Panc1 (cell line): ENCODE measurements around the gene MOGAT3. TPM values are rescaled to one million over a fixed set of nuclear protein-coding genes. Genes with fewer than 3 reads are reported as not detected.

Experiments
- ATAC-seq: fragments of 200-7000 bp; cut with Tn5 transposase; 2 replicates; pipeline ENCODE4 v1.9.1; 2020; ENCODE audit warnings: mild to moderate bottlenecking, moderate library complexity
- BruUV-seq: library from RNA; stranded (reverse); fragments of 400-500 nt; replicated peaks from 2 replicates; lab custom pipeline; 2021; lab: Mats Ljungman, UMichigan
- CTCF ChIA-PET: fragments of 300-600 bp; sonication (Branson Sonifier 250); formaldehyde crosslinking; loops from one replicate; lab custom pipeline; 2022; ENCODE audit warnings: antibody characterized with exemption; lab: Charles Lee
- POLR2A ChIA-PET: fragments of 300-600 bp; sonication (Branson Sonifier 250); formaldehyde crosslinking; loops from one replicate; lab custom pipeline; 2022; ENCODE audit warnings: antibody characterized with exemption; lab: Charles Lee
- DNase-seq: peaks from one replicate; pipeline ENCODE4 v3.0.0-alpha.2; 2010; ENCODE audit warnings: low read depth, low spot score
- H3K27ac ChIP-seq: 2 replicates; pipeline ENCODE4 v1.5.1; 2011; ENCODE audit warnings: mild to moderate bottlenecking, low read length, inconsistent platforms
- H3K27me3 ChIP-seq: fragments of 200-500 bp; sonication (Bioruptor generic); 2 replicates; pipeline ENCODE4 v1.6.0; 2014; ENCODE audit warnings: low read length, inconsistent platforms; ENCODE audit not compliant: control insufficient read depth, insufficient read depth
- H3K36me3 ChIP-seq: fragments of 200-500 bp; sonication (Bioruptor generic); 2 replicates; pipeline ENCODE4 v1.5.1; 2014; ENCODE audit warnings: inconsistent platforms, mild to moderate bottlenecking, low read length, moderate library complexity; ENCODE audit not compliant: control insufficient read depth, insufficient read depth
- H3K4me1 ChIP-seq: 2 replicates; pipeline ENCODE4 v1.5.1; 2011; ENCODE audit warnings: inconsistent platforms, mild to moderate bottlenecking, low read length, moderate library complexity; ENCODE audit not compliant: control insufficient read depth, insufficient read depth
- H3K4me3 ChIP-seq, 2 experiments: 2 replicates each; pipeline ENCODE4 v1.5.1; 2011 to 2012; ENCODE audit warnings: low read depth in 2 of 2, low read length in 2 of 2, mild to moderate bottlenecking in 2 of 2, inconsistent platforms in 1 of 2, moderate library complexity in 1 of 2
- H3K9me3 ChIP-seq: fragments of 200-500 bp; sonication (Bioruptor generic); 2 replicates; pipeline ENCODE4 v1.5.1; 2014; ENCODE audit warnings: low read depth, mild to moderate bottlenecking, inconsistent platforms, low read length, moderate library complexity; ENCODE audit not compliant: control insufficient read depth, insufficient read depth
- POLR2AphosphoS5 ChIP-seq: IDR thresholded peaks from 2 replicates; pipeline ENCODE4 v1.6.1; 2012; ENCODE audit warnings: mild to moderate bottlenecking, low read depth, low read length, moderate library complexity
- REST ChIP-seq, 2 experiments: IDR thresholded peaks; 2 replicates each; pipeline ENCODE4 v1.6.1; 2011 to 2012; ENCODE audit warnings: low read depth in 2 of 2, control low read depth in 1 of 2, low read length in 1 of 2, mild to moderate bottlenecking in 1 of 2, moderate library complexity in 1 of 2; ENCODE audit not compliant: insufficient read depth in 1 of 2
- SIN3A ChIP-seq: IDR thresholded peaks from 2 replicates; pipeline ENCODE4 v1.6.1; 2012; ENCODE audit warnings: low read depth, mild to moderate bottlenecking, low read length, moderate library complexity, borderline replicate concordance; ENCODE audit not compliant: insufficient read depth
- TCF7L2 ChIP-seq: IDR thresholded peaks from 2 replicates; pipeline ENCODE4 v1.6.1; 2011; ENCODE audit warnings: mild to moderate bottlenecking, low read depth, low read length, inconsistent platforms
- in situ Hi-C: cut with HindIII; loops from 2 replicates; pipeline ENCODE4 v1.10.0; 2016; ENCODE audit warnings: low sequenced_read_pairs, low pct_unique_long_range_greater_than_20kb
- intact Hi-C: fragments of 100-400 bp; cut with micrococcal nuclease; formaldehyde crosslinking; loops from one replicate; pipeline ENCODE4 v1.10.0; 2022; ENCODE audit not compliant: unreplicated experiment
- total RNA-seq: library from RNA; stranded (reverse); gene quantifications from one replicate; pipeline ENCODE4 v1.2.1, GENCODE V29; 2021; ENCODE audit not compliant: unreplicated experiment
- TF ChIP-seq, protein P1 (sequence below): fragments of 450-650 bp; IDR thresholded peaks from 2 replicates; pipeline ENCODE4 v1.5.1; 2017; ENCODE audit warnings: mild to moderate bottlenecking

The MOGAT3 gene
- total RNA-seq, 1 experiment from 2014 or later, result 0.23 TPM

DNA sequence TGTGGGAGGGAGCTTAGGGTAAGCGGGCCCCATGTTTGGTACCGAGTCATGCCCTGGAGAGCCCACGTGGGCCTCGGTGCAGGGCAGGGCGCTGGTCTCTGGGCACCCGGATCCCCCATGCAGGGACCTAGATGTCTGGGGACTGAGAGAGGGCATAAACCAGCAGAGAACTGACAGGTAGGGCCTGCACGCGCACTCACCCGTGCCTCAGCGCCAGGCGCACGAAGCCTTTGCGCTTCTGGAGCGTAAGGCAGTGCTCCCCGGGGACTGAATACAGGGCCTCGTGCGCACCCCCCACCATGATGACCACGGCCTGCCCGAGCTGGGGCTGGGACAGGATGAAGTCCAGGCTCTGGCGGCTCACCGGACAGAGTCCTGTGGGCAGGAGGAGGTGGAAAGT is 2.8 kb downstream of the MOGAT3 start:
- in situ Hi-C loops, result no loop called here
- POLR2A ChIA-PET, result no interaction called here
- no TSS peak for BruUV-seq
- TF ChIP-seq, protein P1, sequence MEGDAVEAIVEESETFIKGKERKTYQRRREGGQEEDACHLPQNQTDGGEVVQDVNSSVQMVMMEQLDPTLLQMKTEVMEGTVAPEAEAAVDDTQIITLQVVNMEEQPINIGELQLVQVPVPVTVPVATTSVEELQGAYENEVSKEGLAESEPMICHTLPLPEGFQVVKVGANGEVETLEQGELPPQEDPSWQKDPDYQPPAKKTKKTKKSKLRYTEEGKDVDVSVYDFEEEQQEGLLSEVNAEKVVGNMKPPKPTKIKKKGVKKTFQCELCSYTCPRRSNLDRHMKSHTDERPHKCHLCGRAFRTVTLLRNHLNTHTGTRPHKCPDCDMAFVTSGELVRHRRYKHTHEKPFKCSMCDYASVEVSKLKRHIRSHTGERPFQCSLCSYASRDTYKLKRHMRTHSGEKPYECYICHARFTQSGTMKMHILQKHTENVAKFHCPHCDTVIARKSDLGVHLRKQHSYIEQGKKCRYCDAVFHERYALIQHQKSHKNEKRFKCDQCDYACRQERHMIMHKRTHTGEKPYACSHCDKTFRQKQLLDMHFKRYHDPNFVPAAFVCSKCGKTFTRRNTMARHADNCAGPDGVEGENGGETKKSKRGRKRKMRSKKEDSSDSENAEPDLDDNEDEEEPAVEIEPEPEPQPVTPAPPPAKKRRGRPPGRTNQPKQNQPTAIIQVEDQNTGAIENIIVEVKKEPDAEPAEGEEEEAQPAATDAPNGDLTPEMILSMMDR, result no peak
- no peak for TF ChIP-seq REST (IDR thresholded peaks at IDR 0.05; ENCODE audit: insufficient read depth in 1 of 2, low read depth in 2 of 2, low read length in 1 of 2)
- TF ChIP-seq POLR2AphosphoS5, result no peak
- TF ChIP-seq TCF7L2, result no peak
- TF ChIP-seq SIN3A, result no peak
- no peak for DNase-seq
- H3K9me3 ChIP-seq, result no peaks in the 10 kb centered on the region
- CTCF ChIA-PET, result no interaction called here
- H3K4me1 ChIP-seq, result peaks cover 5% of the 10 kb centered on the region; the same call in 1 of the 2 replicates
- no peaks in the 10 kb centered on the region for H3K36me3 ChIP-seq
- H3K4me3 ChIP-seq, result no peak overlapping the region
- intact Hi-C loops, result no loop called here
- H3K27ac ChIP-seq, result no peak overlapping the region
- ATAC-seq, result no peak
- H3K27me3 ChIP-seq, result no peaks in the 10 kb centered on the region

DNA sequence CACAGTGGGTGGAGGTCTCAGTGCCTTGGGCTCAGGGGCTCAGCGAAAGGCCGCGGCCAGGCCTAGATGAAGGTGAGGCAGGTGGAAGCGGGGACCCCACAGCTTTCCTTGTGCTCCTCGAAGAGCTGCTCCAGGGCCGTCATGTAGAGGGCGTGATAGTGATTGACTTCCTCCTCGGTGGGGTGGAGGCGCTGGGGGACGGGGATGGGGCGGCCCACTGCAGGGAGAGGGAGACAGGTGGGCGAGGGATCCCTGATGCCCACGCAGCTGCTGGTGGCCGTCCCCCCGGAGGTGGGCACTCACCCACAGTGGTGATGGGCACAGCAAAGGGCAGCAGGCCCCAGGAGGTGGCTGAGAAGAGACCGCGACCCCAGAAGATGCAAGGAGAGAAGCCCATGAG is 5.0 kb downstream of the MOGAT3 start:
- intact Hi-C loops, result no loop called here

More for the DNA sequence above, 5.0 kb downstream of the MOGAT3 start:
- DNase-seq (no peak), ATAC-seq (no peak)
- POLR2A ChIA-PET, result no interaction called here
- Histone ChIP-seq H3K27ac (no peak overlapping the region), H3K27me3 (no peaks in the 10 kb centered on the region), H3K9me3 (no peaks in the 10 kb centered on the region), H3K4me1 (peaks cover 3% of the 10 kb centered on the region; the same call in 1 of the 2 replicates), H3K4me3 (no peak overlapping the region), H3K36me3 (no peaks in the 10 kb centered on the region)
- no TSS peak for BruUV-seq
- in situ Hi-C loops, result no loop called here
- CTCF ChIA-PET, result interaction anchor here (1.0 kb wide), 1 partner anchor 21 kb away, joined by 7 read pairs; no protein-coding TSS in a partner anchor
- TF ChIP-seq POLR2AphosphoS5, result no peak
- TF ChIP-seq SIN3A, result no peak
- TF ChIP-seq TCF7L2, result no peak
- no peak for TF ChIP-seq REST (IDR thresholded peaks at IDR 0.05; ENCODE audit: insufficient read depth in 1 of 2, low read depth in 2 of 2, low read length in 1 of 2)
- TF ChIP-seq, protein P1, result no peak
